HepG2 (cell line): Measurements from ENCODE around the gene CAMK2D. TPM values are rescaled to one million over a fixed set of nuclear protein-coding genes. Genes with fewer than 3 reads are reported as not detected.

Source experiments
- ATAC-seq: fragments of 200-7000 bp; cut with Tn5 transposase; 3 replicates; pipeline ENCODE4 v1.9.1; 2020; ENCODE audit warnings: mild to moderate bottlenecking, moderate library complexity
- BruUV-seq: library from RNA; stranded (reverse); fragments of 400-500 nt; replicated peaks from 2 replicates; lab custom pipeline; 2021; lab: Mats Ljungman, UMichigan
- CTCF ChIA-PET: fragments of 300-600 bp; formaldehyde crosslinking; extraction: SDS; loops from one replicate; lab custom pipeline; 2021; ENCODE audit warnings: low total read pairs, inconsistent platforms, low intra/inter-chr PET ratio; lab: Yijun Ruan, JAX
- POLR2A ChIA-PET: fragments of 350-600 bp; sonication (Branson Sonifier 250); formaldehyde crosslinking; loops from one replicate; lab custom pipeline; 2020; ENCODE audit warnings: antibody characterized with exemption, inconsistent platforms; lab: Yijun Ruan, JAX
- DNase-seq: peaks from one replicate; pipeline ENCODE4 v3.0.0-alpha.2; 2015; ENCODE audit warnings: low spot score
- FAIRE-seq: peaks from 3 replicates; lab custom pipeline; 2011; peaks lifted over from hg19 to GRCh38; lab: Jason Lieb, UNC
- H2AFZ ChIP-seq: one replicate; pipeline ENCODE4 v1.6.1; 2011; ENCODE audit warnings: low read length, inconsistent platforms
- H3K27ac ChIP-seq: fragments of 300-600 bp; 3 replicates; pipeline ENCODE4 v1.8.0; 2011; ENCODE audit warnings: mixed run types, mild to moderate bottlenecking, mixed read lengths, low read length, inconsistent platforms; ENCODE audit not compliant: insufficient read depth; ENCODE audit errors: extremely low read length
- H3K27me3 ChIP-seq, 2 experiments: fragments of 200-600 bp in 1 of 2; 2 replicates in 1 of 2; 3 replicates in 1 of 2; pipeline versions ENCODE4 v1.6.0 to v1.8.0; 2011; ENCODE audit warnings: low read length in 2 of 2, mild to moderate bottlenecking in 2 of 2, moderate library complexity in 2 of 2, inconsistent platforms in 1 of 2; ENCODE audit not compliant: insufficient read depth in 2 of 2, control insufficient read depth in 1 of 2
- H3K36me3 ChIP-seq, 2 experiments: fragments of 200-600 bp in 1 of 2; replicated peaks in 1 of 2; 2 replicates in 1 of 2; 3 replicates in 1 of 2; pipeline versions ENCODE4 v1.5.1 to v1.8.0; 2011; ENCODE audit warnings: low read length in 2 of 2, inconsistent platforms in 1 of 2; ENCODE audit not compliant: insufficient read depth in 2 of 2, control insufficient read depth in 1 of 2
- H3K4me1 ChIP-seq: 2 replicates; pipeline ENCODE4 v1.5.1; 2012; ENCODE audit warnings: low read length, inconsistent platforms; ENCODE audit not compliant: insufficient read depth
- H3K4me2 ChIP-seq: 2 replicates; pipeline ENCODE4 v1.6.0; 2011; ENCODE audit warnings: low read depth, low read length, inconsistent platforms
- H3K4me3 ChIP-seq, 3 experiments: fragments of 200-600 bp in 1 of 3; sonication (generic), shearing (Covaris generic) in 1 of 3; replicated peaks in 1 of 3; 2 replicates each; pipeline ENCODE4 v1.5.1; 2011 to 2016; ENCODE audit warnings: low read length in 3 of 3, inconsistent platforms in 2 of 3, low read depth in 2 of 3, mild to moderate bottlenecking in 2 of 3, control low read depth in 1 of 3, mixed read lengths in 1 of 3; ENCODE audit not compliant: insufficient read depth in 1 of 3
- H3K79me2 ChIP-seq: one replicate; pipeline ENCODE4 v1.6.1; 2011; ENCODE audit warnings: low read length, inconsistent platforms; ENCODE audit not compliant: insufficient read depth
- H3K9ac ChIP-seq: 2 replicates; pipeline ENCODE4 v1.6.0; 2011; ENCODE audit warnings: mild to moderate bottlenecking, low read depth, low read length, inconsistent platforms; ENCODE audit not compliant: insufficient read depth
- H3K9me3 ChIP-seq: 2 replicates; pipeline ENCODE4 v1.5.1; 2012; ENCODE audit warnings: mild to moderate bottlenecking, low read length
- H4K20me1 ChIP-seq: 2 replicates; pipeline ENCODE4 v1.6.0; 2011; ENCODE audit warnings: inconsistent platforms, mild to moderate bottlenecking, low read length, moderate library complexity; ENCODE audit not compliant: insufficient read depth
- BCL6 ChIP-seq: IDR thresholded peaks from 2 replicates; pipeline ENCODE4 v1.6.1; 2016; ENCODE audit warnings: missing genetic modification reagents, missing compliant biosample characterization
- CEBPB ChIP-seq: IDR thresholded peaks from 2 replicates; pipeline ENCODE4 v1.6.1; 2011; ENCODE audit warnings: low read depth, low read length, improper control_type of control experiment, borderline replicate concordance
- CEBPG ChIP-seq: IDR thresholded peaks from 2 replicates; pipeline ENCODE4 v1.6.1; 2016
- ETV6 ChIP-seq: sonication (generic); formaldehyde crosslinking; conservative IDR thresholded peaks from 2 replicates; pipeline ENCODE4 v1.4.0; 2020; ENCODE audit warnings: missing genetic modification reagents
- FOXA1 ChIP-seq, 2 experiments: fragments of 450-650 bp in 1 of 2; sonication (generic) in 1 of 2; formaldehyde crosslinking in 1 of 2; IDR thresholded peaks; 2 replicates each; pipeline versions ENCODE4 v1.4.0 to v1.6.1; 2016 to 2020; ENCODE audit warnings: missing genetic modification reagents in 1 of 2
- GATAD2A ChIP-seq: IDR thresholded peaks from 2 replicates; pipeline ENCODE4 v1.6.1; 2016
- HNF4A ChIP-seq: sonication (generic); formaldehyde crosslinking; IDR thresholded peaks from 2 replicates; pipeline ENCODE4 v1.4.0; 2020; ENCODE audit warnings: missing genetic modification reagents
- NCOA2 ChIP-seq: sonication (generic); formaldehyde crosslinking; IDR thresholded peaks from 2 replicates; pipeline ENCODE4 v1.8.0; 2022; ENCODE audit warnings: inconsistent platforms
- NPAS2 ChIP-seq: sonication (generic); formaldehyde crosslinking; IDR thresholded peaks from 2 replicates; pipeline ENCODE4 v1.8.0; 2022; ENCODE audit warnings: mild to moderate bottlenecking, missing genetic modification reagents, borderline replicate concordance
- ONECUT2 ChIP-seq: sonication (generic); formaldehyde crosslinking; IDR thresholded peaks from 2 replicates; pipeline ENCODE4 v1.4.0; 2020; ENCODE audit warnings: missing genetic modification reagents
- ZFP90 ChIP-seq: sonication (generic); formaldehyde crosslinking; IDR thresholded peaks from 2 replicates; pipeline ENCODE4 v1.8.0; 2022; ENCODE audit warnings: missing genetic modification reagents, mild to moderate bottlenecking, inconsistent platforms, borderline replicate concordance
- ZNF317 ChIP-seq: sonication (generic); formaldehyde crosslinking; IDR thresholded peaks from 2 replicates; pipeline ENCODE4 v1.5.0; 2020; ENCODE audit warnings: mild to moderate bottlenecking, missing genetic modification reagents
- ZNF430 ChIP-seq: sonication (generic); formaldehyde crosslinking; IDR thresholded peaks from 2 replicates; pipeline ENCODE4 v1.9.0; 2021; ENCODE audit warnings: mild to moderate bottlenecking, missing genetic modification reagents
- ZNF484 ChIP-seq: sonication (generic); formaldehyde crosslinking; IDR thresholded peaks from 2 replicates; pipeline ENCODE4 v1.5.1; 2020; ENCODE audit warnings: mild to moderate bottlenecking, low read depth, missing genetic modification reagents, borderline replicate concordance
- ZNF557 ChIP-seq: sonication (generic); formaldehyde crosslinking; IDR thresholded peaks from 2 replicates; pipeline ENCODE4 v1.4.0; 2020; ENCODE audit warnings: missing genetic modification reagents
- WGBS: methylation state at CpG from one replicate; pipeline ENCODE4 v1.1.6; 2017; ENCODE audit warnings: low lambda C conversion rate; 5-methylcytosine and 5-hydroxymethylcytosine counted together
- in situ Hi-C: cut with HindIII; loops from 2 replicates; pipeline ENCODE4 v1.10.0; 2017; ENCODE audit warnings: low pct_unique_long_range_greater_than_20kb; ENCODE audit not compliant: extremely low pct_ligation_motif_present
- intact Hi-C: fragments of 100-400 bp; cut with micrococcal nuclease; formaldehyde crosslinking; loops from one replicate; pipeline ENCODE4 v1.10.0; 2022; ENCODE audit not compliant: unreplicated experiment
- polyA plus RNA-seq, 8 experiments: library from polyadenylated mRNA; depleted of rRNA in 3 of 8; stranded (reverse) in 7 of 8; unstranded in 1 of 8; fragments of >200 nt; fragmentation: Illumina TruSeq in 4 of 8; extraction: Trizol in 4 of 8; gene quantifications; 2 replicates each; pipeline versions ENCODE4 v1.2.1 to v1.2.3, GENCODE V29; 2011 to 2016; ENCODE audit warnings: low read depth in 4 of 8, missing spikeins in 1 of 8, mixed read lengths in 1 of 8; ENCODE audit not compliant: insufficient read depth in 1 of 8
- total RNA-seq, 5 experiments: library from RNA; depleted of rRNA; stranded (reverse); fragments of >200 nt; fragmentation: Illumina TruSeq; extraction: Trizol; gene quantifications; 2 replicates each; pipeline ENCODE4 v1.2.3, GENCODE V29; 2016; ENCODE audit warnings: low read depth in 1 of 5
- TF ChIP-seq, protein P1 (sequence below): sonication (generic); formaldehyde crosslinking; IDR thresholded peaks from 2 replicates; pipeline ENCODE4 v1.5.1; 2020; ENCODE audit warnings: missing genetic modification reagents, mild to moderate bottlenecking, borderline replicate concordance
- TF ChIP-seq, protein P2 (sequence below): sonication (generic); formaldehyde crosslinking; IDR thresholded peaks from 2 replicates; pipeline ENCODE4 v1.9.0; 2022; ENCODE audit warnings: low read depth, missing genetic modification reagents
- TF ChIP-seq, protein P3 (sequence below): IDR thresholded peaks from 2 replicates; pipeline ENCODE4 v1.6.1; 2018; ENCODE audit warnings: missing genetic modification reagents, mild to moderate bottlenecking, missing compliant biosample characterization
- TF ChIP-seq, protein P4 (sequence below): sonication (generic); formaldehyde crosslinking; IDR thresholded peaks from 2 replicates; pipeline ENCODE4 v1.5.0; 2020; ENCODE audit warnings: mild to moderate bottlenecking, missing genetic modification reagents, moderate library complexity

Gene CAMK2D
- total and polyA plus RNA-seq, 2 of the 13 experiments (the other 11 are each of a cell fraction or from before 2014, with no cell fraction given): 18.0 to 65.4 TPM

DNA sequence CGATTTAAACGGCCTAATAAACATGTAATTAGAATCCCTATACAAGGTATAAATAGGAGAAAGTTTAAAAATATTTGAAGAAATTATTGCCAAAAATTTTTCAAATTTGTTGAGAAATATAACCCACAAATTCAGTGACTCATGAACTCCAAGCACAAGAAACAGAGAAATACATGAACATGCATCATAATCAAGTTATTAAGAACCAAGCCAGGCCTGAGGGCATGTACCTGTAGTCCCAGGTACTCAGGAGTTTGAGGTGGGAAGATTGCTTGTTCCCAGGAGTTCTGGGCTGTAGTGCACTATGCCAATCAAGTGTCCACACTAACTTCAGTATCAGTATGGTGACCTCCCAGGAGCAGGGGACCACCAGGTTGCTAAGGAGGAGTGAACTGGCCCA lies 341.9 kb downstream of the CAMK2D start (continued):
- TF ChIP-seq, protein P1, sequence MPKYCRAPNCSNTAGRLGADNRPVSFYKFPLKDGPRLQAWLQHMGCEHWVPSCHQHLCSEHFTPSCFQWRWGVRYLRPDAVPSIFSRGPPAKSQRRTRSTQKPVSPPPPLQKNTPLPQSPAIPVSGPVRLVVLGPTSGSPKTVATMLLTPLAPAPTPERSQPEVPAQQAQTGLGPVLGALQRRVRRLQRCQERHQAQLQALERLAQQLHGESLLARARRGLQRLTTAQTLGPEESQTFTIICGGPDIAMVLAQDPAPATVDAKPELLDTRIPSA (CRISPR knock-in tag): no peak
- TF ChIP-seq ZNF430: no peak

DNA sequence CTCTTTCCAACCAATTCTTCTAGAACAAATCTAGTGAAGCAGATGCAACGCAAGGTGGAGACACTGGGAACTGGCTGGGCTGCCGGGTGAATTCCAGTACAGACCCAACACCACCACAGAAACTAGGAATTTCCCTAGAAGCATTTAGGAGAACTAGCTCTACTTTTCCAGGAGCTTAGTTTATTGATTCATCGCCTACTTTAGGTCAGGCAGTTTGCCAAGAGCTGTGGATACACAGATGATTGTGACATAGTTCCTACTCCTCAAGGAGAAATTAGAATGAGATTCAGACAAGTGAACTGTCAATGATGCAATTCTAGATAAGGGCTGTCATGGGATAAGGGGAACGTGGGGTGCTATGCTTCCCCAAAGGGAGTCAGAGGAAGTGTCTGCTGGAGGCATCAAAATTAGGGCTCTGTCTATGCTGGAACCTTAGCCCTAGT lies 350.0 kb downstream of the CAMK2D start:
- no peak overlapping the region for H3K9ac ChIP-seq
- no peaks in the 10 kb centered on the region for H3K9me3 ChIP-seq
- intact Hi-C loops: no loop called here
- ATAC-seq (peak; percentile 71), FAIRE-seq (no peak), DNase-seq (peak; percentile 15)
- ChIA-PET POLR2A (interaction anchor here (0.9 kb wide), 1 partner anchor 23 kb away, joined by 4 read pairs; no protein-coding TSS in a partner anchor), CTCF (no interaction called here)
- no peak overlapping the region for H3K4me2 ChIP-seq
- H2AFZ ChIP-seq: no peak overlapping the region
- no peaks in the 10 kb centered on the region for H3K79me2 ChIP-seq
- no peaks in the 10 kb centered on the region for H3K27me3 ChIP-seq
- H3K4me3 ChIP-seq: no peak overlapping the region
- no TSS peak for BruUV-seq
- in situ Hi-C loops: no loop called here
- peaks cover 20% of the 10 kb centered on the region for H3K4me1 ChIP-seq
- H4K20me1 ChIP-seq: no peaks in the 10 kb centered on the region
- H3K36me3 ChIP-seq: no peaks in the 10 kb centered on the region
- H3K27ac ChIP-seq: no peak overlapping the region
- 2% methylated on average over 4 of the region's 4 CpGs for WGBS
- TF ChIP-seq CEBPG (CRISPR knock-in tag) (peak; percentile 43; the same call in 1 of the 2 replicates), NPAS2 (CRISPR knock-in tag) (no peak), ZNF484 (no peak), ONECUT2 (CRISPR knock-in tag) (0 out of 2 replicates have a peak, but pooled peaks have one; percentile 22), ZFP90 (no peak), BCL6 (peak; percentile 76), CEBPB (peak; percentile 87), GATAD2A (CRISPR knock-in tag) (peak; percentile 70), FOXA1 (IDR thresholded peaks at IDR 0.05) (no peak), FOXA1 (CRISPR knock-in tag; IDR thresholded peaks at IDR 0.05) (no peak), ZNF557 (no peak), NCOA2 (CRISPR knock-in tag) (0 out of 2 replicates have a peak, but pooled peaks have one; percentile 17), ZNF317 (peak; percentile 67; the same call in 1 of the 2 replicates), HNF4A (0 out of 2 replicates have a peak, but pooled peaks have one; percentile 8), ETV6 (CRISPR knock-in tag) (no peak)
- TF ChIP-seq, protein P2, sequence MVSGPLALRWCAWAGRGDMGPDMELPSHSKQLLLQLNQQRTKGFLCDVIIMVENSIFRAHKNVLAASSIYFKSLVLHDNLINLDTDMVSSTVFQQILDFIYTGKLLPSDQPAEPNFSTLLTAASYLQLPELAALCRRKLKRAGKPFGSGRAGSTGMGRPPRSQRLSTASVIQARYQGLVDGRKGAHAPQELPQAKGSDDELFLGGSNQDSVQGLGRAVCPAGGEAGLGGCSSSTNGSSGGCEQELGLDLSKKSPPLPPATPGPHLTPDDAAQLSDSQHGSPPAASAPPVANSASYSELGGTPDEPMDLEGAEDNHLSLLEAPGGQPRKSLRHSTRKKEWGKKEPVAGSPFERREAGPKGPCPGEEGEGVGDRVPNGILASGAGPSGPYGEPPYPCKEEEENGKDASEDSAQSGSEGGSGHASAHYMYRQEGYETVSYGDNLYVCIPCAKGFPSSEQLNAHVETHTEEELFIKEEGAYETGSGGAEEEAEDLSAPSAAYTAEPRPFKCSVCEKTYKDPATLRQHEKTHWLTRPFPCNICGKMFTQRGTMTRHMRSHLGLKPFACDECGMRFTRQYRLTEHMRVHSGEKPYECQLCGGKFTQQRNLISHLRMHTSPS (CRISPR knock-in tag): no peak
- TF ChIP-seq, protein P3, sequence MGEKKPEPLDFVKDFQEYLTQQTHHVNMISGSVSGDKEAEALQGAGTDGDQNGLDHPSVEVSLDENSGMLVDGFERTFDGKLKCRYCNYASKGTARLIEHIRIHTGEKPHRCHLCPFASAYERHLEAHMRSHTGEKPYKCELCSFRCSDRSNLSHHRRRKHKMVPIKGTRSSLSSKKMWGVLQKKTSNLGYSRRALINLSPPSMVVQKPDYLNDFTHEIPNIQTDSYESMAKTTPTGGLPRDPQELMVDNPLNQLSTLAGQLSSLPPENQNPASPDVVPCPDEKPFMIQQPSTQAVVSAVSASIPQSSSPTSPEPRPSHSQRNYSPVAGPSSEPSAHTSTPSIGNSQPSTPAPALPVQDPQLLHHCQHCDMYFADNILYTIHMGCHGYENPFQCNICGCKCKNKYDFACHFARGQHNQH (CRISPR knock-in tag): no peak
- TF ChIP-seq, protein P4, sequence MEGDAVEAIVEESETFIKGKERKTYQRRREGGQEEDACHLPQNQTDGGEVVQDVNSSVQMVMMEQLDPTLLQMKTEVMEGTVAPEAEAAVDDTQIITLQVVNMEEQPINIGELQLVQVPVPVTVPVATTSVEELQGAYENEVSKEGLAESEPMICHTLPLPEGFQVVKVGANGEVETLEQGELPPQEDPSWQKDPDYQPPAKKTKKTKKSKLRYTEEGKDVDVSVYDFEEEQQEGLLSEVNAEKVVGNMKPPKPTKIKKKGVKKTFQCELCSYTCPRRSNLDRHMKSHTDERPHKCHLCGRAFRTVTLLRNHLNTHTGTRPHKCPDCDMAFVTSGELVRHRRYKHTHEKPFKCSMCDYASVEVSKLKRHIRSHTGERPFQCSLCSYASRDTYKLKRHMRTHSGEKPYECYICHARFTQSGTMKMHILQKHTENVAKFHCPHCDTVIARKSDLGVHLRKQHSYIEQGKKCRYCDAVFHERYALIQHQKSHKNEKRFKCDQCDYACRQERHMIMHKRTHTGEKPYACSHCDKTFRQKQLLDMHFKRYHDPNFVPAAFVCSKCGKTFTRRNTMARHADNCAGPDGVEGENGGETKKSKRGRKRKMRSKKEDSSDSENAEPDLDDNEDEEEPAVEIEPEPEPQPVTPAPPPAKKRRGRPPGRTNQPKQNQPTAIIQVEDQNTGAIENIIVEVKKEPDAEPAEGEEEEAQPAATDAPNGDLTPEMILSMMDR (CRISPR knock-in tag): 0 out of 2 replicates have a peak, but pooled peaks have one; percentile 9
